ENCODE results near the gene ENPP6.
"Not testable (repeated sequence)": the region's sequence is repeated elsewhere in the genome, so short reads cannot be mapped to it uniquely, and the experiment has no call there.

Gene ENPP6

DNA sequence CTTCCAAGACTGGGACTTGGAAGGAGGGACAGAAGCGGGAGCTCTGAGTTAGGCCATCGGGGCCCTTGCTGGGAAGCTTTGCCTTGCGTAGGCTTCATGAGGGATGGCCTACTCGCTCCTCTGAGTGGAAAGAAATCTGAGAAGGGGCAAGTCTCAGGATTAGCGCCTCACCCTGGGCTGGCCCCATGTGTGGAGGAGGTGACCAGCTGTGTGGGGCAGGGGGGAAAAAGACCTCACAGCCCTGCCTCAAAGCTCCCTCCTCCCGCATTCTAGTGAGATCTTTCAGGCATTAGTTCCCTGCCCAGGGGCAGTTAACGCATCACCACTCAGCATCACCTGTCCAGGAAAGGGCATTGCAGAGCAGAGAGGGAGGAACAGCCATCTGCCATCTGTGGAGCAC lies 156.1 kb downstream of the ENPP6 start:
- DNase-seq (ENCODE audit: low read depth): no peak

DNA sequence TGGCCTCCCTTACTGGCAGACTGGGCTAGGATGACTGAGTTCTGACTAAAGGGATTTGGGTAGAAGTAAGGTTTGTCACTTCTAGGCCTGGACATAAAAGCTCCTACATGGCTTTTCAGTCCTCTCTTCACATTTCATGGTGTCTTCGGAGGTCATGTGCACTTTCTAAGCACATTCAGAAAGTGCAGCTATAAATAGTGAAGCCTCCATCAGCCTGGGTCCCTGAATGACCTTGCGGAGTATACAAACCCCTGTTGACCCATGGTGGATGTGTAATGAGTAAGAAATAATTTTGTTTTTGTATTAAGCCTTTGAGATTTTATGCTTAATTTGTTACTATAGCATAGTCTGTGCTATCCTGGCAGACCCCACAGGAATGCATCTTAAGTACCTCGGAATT lies 158.6 kb downstream of the ENPP6 start:
- DNase-seq (ENCODE audit: low read depth): no peak

DNA sequence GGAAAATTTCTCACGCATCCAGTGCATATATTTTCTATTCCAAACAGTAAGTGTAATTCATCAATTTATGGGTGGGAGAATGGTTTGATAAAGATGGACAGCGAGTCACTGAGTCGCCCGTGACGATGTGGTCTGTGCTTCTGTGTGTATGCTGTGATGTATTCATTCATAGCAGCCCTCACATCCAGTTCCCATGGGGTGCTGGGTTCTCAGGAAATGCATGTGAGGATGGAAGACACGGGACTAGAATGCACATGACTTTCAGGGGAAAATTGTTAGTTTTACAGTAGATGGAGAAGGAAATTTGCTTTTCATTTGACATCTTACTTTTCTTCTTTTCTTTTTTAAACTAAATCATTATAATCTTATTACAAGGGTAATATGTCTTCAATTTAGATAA lies 159.6 kb downstream of the ENPP6 start:
- no peak for DNase-seq (ENCODE audit: low read depth)

DNA sequence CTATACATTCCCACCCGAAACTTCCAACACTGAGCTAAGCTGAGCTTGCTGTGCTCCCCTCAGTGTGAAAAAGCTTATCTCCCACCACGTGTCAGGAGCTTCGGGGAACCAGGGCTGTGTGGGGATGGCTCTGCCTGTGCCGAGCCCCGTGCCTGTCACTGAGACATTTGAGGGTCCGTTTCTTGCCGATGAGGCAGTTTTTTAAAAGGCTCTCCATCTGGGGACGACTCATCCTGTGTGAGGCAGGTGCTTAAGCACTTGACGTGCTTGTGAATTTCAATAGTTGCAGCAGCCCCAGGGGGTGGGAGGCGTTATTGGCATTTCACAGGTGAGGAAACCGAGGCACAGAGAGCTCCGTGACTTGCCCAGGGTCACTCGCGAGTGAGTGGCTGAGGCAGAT lies 160.8 kb downstream of the ENPP6 start:
- no peak for DNase-seq (ENCODE audit: low read depth)

DNA sequence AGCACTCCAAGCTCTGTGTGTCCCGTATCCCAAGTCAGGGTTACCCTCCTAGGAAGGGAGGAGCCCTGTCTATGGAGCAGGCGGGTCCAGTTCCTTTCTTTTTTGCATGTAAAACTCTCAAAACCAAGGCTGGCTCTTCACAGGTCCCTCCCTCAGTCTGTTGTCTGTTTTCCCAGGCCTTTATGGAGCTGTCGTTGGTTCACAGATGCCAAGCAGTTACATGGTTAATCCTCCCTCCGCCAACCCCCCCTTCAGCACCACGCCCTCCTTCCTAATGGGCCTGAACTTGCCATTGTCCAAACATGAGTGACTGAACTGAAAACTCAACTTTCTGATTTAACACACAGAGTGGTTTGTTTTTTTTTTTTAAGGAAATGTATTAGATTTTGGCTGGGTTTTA lies 164.2 kb downstream of the ENPP6 start:
- no peak for DNase-seq (ENCODE audit: low read depth)

DNA sequence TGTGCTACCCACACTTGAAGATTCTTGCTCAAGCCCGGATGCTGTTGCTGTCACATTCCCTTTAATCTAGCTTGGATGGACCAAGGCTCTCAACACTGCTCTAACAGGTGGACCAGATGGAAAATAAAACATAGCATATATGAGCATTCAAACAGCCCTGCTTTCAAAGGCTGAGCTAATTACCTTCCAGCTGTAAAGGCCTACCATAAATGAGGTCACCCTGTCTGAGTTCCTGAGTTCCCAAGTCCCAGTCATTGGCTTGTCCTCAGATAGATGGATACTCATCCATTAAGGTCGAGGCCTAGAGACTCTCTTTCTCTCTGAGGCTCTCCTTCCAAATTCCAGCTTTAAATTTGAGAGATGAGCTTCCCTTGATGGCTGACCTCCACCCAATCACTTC lies 165.1 kb downstream of the ENPP6 start:
- no peak for DNase-seq (ENCODE audit: low read depth)

DNA sequence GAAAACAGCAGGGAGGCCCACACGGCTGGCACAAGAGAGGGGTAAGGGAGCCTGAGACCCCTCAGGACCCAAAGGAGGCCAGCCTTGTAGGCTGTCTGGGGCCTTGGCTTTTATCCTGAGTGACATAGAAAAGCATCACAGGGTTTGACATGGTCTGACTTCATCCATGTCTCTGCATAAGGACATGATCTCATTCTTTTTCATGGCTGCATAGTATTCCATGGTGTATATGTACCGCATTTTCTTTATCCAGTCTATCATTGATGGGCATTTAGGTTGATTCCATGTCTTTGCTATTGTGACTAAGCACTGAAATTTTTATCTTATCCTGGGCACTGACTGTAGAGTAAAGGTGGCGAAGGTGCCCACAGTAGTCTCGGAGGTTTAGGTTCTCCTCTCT lies 166.4 kb downstream of the ENPP6 start:
- not testable (repeated sequence) for DNase-seq (ENCODE audit: low read depth)

DNA sequence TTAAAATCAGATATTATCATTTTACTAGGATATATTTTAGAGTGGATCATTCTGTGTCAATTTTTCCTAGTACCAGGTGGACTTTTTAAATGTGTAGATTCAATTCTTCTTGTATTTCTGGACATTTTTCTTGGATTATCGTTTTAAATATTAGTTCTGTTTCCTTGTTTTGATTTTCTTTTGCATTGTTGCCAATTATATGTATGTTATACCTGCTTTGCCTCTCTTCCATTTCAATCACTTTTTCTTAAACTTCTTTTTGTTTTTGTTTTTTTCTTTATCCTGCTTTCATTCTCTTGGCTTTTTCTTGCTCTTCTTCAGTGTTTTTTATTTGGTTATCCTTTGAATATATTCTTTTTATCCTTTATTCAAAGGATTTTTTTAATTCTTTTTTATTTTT lies 171.5 kb downstream of the ENPP6 start:
- DNase-seq (ENCODE audit: low read depth): no peak

DNA sequence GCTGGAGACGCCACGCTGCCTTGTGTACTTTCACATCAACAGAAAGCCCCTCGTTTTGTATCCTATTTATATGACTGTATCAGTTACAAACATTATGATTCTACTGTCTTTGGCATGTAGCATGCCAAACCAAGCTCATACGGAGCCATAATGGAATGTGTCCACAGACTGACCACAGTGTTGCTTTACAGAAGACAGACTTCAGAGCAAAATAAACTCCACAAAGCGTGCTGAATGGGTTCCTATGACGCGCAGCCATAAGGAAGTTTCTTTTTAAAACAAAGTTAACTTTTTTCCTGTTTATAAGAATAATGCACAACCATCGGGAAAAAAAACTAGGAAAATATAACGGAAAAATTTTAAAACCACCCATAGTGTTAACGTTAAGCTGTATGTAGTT lies 176.5 kb downstream of the ENPP6 start:
- DNase-seq (ENCODE audit: low read depth): no peak

DNA sequence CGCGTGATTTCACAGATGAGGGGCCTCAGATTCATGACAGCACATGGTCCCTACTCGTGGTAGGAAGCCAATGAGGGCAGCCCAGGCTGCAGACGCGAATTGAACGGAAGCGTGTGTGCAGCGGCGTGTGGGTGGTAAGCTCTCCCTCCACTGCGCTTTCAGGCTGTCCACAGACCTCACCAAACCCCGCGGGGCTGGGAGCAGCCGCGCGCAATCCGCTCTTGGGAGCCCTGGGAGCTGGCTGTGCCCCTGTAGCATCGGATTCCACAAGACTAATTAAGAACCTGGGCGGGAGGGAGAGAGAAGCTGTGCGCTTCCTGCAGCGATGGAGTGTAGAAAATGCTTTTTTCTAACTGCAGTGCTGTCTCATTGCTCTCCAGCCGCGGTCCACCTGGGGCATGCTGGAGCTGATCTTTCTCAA lies 177.7 kb downstream of the ENPP6 start:
- no peak for DNase-seq (ENCODE audit: low read depth)
